Tibial nerve (tissue), 4 donors: Measurements from ENCODE around the gene WAPL. TPM values are rescaled to one million over a fixed set of nuclear protein-coding genes. Genes with fewer than 3 reads are reported as not detected.
A peak's percentile ranks its signal among the peaks of the same experiment; 100 is the strongest.
"Not testable (repeated sequence)": the region's sequence is repeated elsewhere in the genome, so short reads cannot be mapped to it uniquely, and the experiment has no call there.

Experiments
- DNase-seq, 2 donors: peaks; one replicate each; pipeline ENCODE4 v3.0.0-alpha.2; 2019; ENCODE audit warnings: low spot score in 2 of 2
- H3K27ac ChIP-seq, 4 donors: fragments of 200-600 bp; sonication (generic) in 3 of 4; one replicate each; pipeline ENCODE4 v1.5.1; 2017 to 2019; ENCODE audit warnings: mild to moderate bottlenecking in 1 of 4
- H3K27me3 ChIP-seq, 2 donors: fragments of 200-600 bp; sonication (generic) in 1 of 2; one replicate each; pipeline versions ENCODE4 v1.5.1 to v1.6.0; 2017 to 2019
- H3K36me3 ChIP-seq, 3 donors: fragments of 200-600 bp; sonication (generic); one replicate each; pipeline ENCODE4 v1.5.1; 2018 to 2019
- H3K4me1 ChIP-seq, 4 donors: fragments of 200-600 bp; sonication (generic) in 3 of 4; one replicate each; pipeline ENCODE4 v1.5.1; 2017 to 2019
- H3K4me3 ChIP-seq, 4 donors: fragments of 200-600 bp; sonication (generic) in 3 of 4; one replicate each; pipeline ENCODE4 v1.5.1; 2017 to 2019; ENCODE audit warnings: mild to moderate bottlenecking in 1 of 4, moderate library complexity in 1 of 4
- H3K9me3 ChIP-seq, 4 donors: fragments of 200-600 bp; sonication (generic) in 3 of 4; one replicate each; pipeline ENCODE4 v1.5.1; 2017 to 2019
- CTCF ChIP-seq, 5 experiments: fragments of 200-600 bp in 3 of 5; fragments of 450-650 bp in 2 of 5; sonication (generic) in 3 of 5; IDR thresholded peaks; one replicate each; pipeline ENCODE4 v1.5.1; 2016 to 2019; ENCODE audit warnings: antibody characterized with exemption in 5 of 5, mild to moderate bottlenecking in 3 of 5, moderate library complexity in 2 of 5
- EP300 ChIP-seq, 2 donors: sonication (generic); formaldehyde crosslinking; IDR thresholded peaks; one replicate each; pipeline ENCODE4 v1.6.1; 2017; ENCODE audit warnings: antibody characterized with exemption in 2 of 2, mild to moderate bottlenecking in 1 of 2
- POLR2A ChIP-seq, 2 donors: fragments of 450-650 bp; IDR thresholded peaks; one replicate each; pipeline ENCODE4 v1.6.1; 2017; ENCODE audit warnings: antibody characterized with exemption in 2 of 2, mild to moderate bottlenecking in 2 of 2, moderate library complexity in 2 of 2
- WGBS, 2 donors: methylation state at CpG; one replicate each; pipeline ENCODE4 v1.1.5; 2018; 5-methylcytosine and 5-hydroxymethylcytosine counted together
- total RNA-seq, 4 donors: library from RNA; depleted of rRNA; stranded (reverse); fragments of >200 nt; gene quantifications; one replicate each; pipeline ENCODE4 v1.1.0, GENCODE V29; 2016

WAPL gene
- total RNA-seq, result 10 to 100 TPM; 26.7 to 50.4 (median 42.0) TPM

GRCh38 chr10:86521678-86522509, at the start of gene WAPL:
WAPL (minus strand) TSS chr10:86521792; CDS start chr10:86518069, 3,723 bp downstream.
- Histone ChIP-seq H3K27me3 (no peaks in the 10 kb centered on the region), H3K4me3 (peak within 1 kb of the TSS; percentile 70 to 99 (median 94)), H3K9me3 (no peaks in the 10 kb centered on the region), H3K27ac (peak within 1 kb of the TSS; percentile 87 to 99 (median 96)), H3K36me3 (peaks cover 0 to 3% (median 0%) of the 10 kb centered on the region in 3 donors), H3K4me1 (peaks cover 5 to 69% (median 44%) of the 10 kb centered on the region in 4 donors)
- TF ChIP-seq EP300 (IDR thresholded peaks at IDR 0.05), result peak in 1 of 2 donors; percentile 74
- peak; percentile 19 to 78 for TF ChIP-seq POLR2A (IDR thresholded peaks at IDR 0.05)
- peak in 2 of 5 experiments; percentile 29 to 44 for TF ChIP-seq CTCF (IDR thresholded peaks at IDR 0.05)
- DNase-seq, result peak; percentile 90 to 93
- 2% methylated on average over 18 to 32 of the region's 87 CpGs for WGBS, 2 donors

GRCh38 chr10:86569335-86569734, 47.7 kb upstream of the WAPL start:
- H3K27me3 ChIP-seq, result no peaks in the 10 kb centered on the region
- H3K36me3 ChIP-seq, result no peaks in the 10 kb centered on the region
- DNase-seq, result no peak
- TF ChIP-seq CTCF (IDR thresholded peaks at IDR 0.05), result no peak
- TF ChIP-seq POLR2A (IDR thresholded peaks at IDR 0.05), result no peak
- no peak for TF ChIP-seq EP300 (IDR thresholded peaks at IDR 0.05)
- peaks cover 0 to 12% (median 0%) of the 10 kb centered on the region in 4 donors for H3K9me3 ChIP-seq
- no peak overlapping the region for H3K4me3 ChIP-seq
- no peaks in the 10 kb centered on the region for H3K4me1 ChIP-seq
- no peak overlapping the region for H3K27ac ChIP-seq

GRCh38 chr10:86566518-86566917, 44.9 kb upstream of the WAPL start:
- not testable (repeated sequence) for H3K4me3 ChIP-seq, H3K27ac ChIP-seq, H3K4me1 ChIP-seq, H3K27me3 ChIP-seq, DNase-seq, H3K36me3 ChIP-seq
- WGBS, 2 donors, result 62 to 71% methylated on average over 2 of the region's 2 CpGs
- H3K9me3 ChIP-seq, result peaks cover 0 to 12% (median 0%) of the 10 kb centered on the region in 4 donors

- 69 to 86% methylated on average over 6 of the region's 6 CpGs for WGBS, 2 donors
- H3K36me3 ChIP-seq, H3K9me3 ChIP-seq, H3K4me1 ChIP-seq, DNase-seq, H3K27me3 ChIP-seq, H3K27ac ChIP-seq, H3K4me3 ChIP-seq: not testable (repeated sequence)
Measured at GRCh38 chr10:86563338-86563737, 41.7 kb upstream of the WAPL start.

GRCh38 chr10:86558695-86559094, 37.1 kb upstream of the WAPL start:
- H3K36me3 ChIP-seq, H3K4me3 ChIP-seq, H3K9me3 ChIP-seq, DNase-seq, H3K27ac ChIP-seq, H3K27me3 ChIP-seq, H3K4me1 ChIP-seq: not testable (repeated sequence)
- 87% methylated on average over 3 of the region's 3 CpGs for WGBS, 2 donors

- WGBS, 2 donors, result 83 to 87% methylated on average over 15 of the region's 15 CpGs
- H3K4me1 ChIP-seq, result no peaks in the 10 kb centered on the region
- no peak for TF ChIP-seq POLR2A (IDR thresholded peaks at IDR 0.05)
- no peak for TF ChIP-seq CTCF (IDR thresholded peaks at IDR 0.05)
- TF ChIP-seq EP300 (IDR thresholded peaks at IDR 0.05), result no peak
- H3K4me3 ChIP-seq, result no peak overlapping the region
- DNase-seq, result no peak
- H3K27me3 ChIP-seq, result no peaks in the 10 kb centered on the region
- peaks cover 0 to 3% (median 0%) of the 10 kb centered on the region in 4 donors for H3K9me3 ChIP-seq
- no peaks in the 10 kb centered on the region for H3K36me3 ChIP-seq
- H3K27ac ChIP-seq, result no peak overlapping the region
Measured at GRCh38 chr10:86556933-86557649, 35.5 kb upstream of the WAPL start.
